ENCODE results near the gene CYP17A1. TPM values are rescaled to one million over a fixed set of nuclear protein-coding genes. Genes with fewer than 3 reads are reported as not detected.

CYP17A1 gene, protein sequence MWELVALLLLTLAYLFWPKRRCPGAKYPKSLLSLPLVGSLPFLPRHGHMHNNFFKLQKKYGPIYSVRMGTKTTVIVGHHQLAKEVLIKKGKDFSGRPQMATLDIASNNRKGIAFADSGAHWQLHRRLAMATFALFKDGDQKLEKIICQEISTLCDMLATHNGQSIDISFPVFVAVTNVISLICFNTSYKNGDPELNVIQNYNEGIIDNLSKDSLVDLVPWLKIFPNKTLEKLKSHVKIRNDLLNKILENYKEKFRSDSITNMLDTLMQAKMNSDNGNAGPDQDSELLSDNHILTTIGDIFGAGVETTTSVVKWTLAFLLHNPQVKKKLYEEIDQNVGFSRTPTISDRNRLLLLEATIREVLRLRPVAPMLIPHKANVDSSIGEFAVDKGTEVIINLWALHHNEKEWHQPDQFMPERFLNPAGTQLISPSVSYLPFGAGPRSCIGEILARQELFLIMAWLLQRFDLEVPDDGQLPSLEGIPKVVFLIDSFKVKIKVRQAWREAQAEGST
- not detected for polyA plus RNA-seq (ENCODE audit: low read depth in 6 of 6)

- H3K4me1 Mint-ChIP-seq = no peaks in the 10 kb centered on the region
- peaks cover 15 to 22% of the 10 kb centered on the region in 2 donors for H3K36me3 Mint-ChIP-seq
- no peak for ATAC-seq (ENCODE audit: low read depth in 2 of 2)
- no peak for DNase-seq
- H3K9me3 Mint-ChIP-seq = peaks cover 9 to 26% (median 18%) of the 10 kb centered on the region in 7 donors
- H3K27ac Mint-ChIP-seq = peak within 1 kb of the TSS in 2 of 6 donors; percentile 64 to 90
- H3K4me3 Mint-ChIP-seq = no peak within 1 kb of the TSS
- H3K27me3 Mint-ChIP-seq = peaks cover 14 to 19% (median 18%) of the 10 kb centered on the region in 3 donors
Measured at GRCh38 chr10:102837230-102837721, at the start of gene CYP17A1. CYP17A1 (minus strand) TSS chr10:102837413; CDS start chr10:102837361, 52 bp downstream.

DNA sequence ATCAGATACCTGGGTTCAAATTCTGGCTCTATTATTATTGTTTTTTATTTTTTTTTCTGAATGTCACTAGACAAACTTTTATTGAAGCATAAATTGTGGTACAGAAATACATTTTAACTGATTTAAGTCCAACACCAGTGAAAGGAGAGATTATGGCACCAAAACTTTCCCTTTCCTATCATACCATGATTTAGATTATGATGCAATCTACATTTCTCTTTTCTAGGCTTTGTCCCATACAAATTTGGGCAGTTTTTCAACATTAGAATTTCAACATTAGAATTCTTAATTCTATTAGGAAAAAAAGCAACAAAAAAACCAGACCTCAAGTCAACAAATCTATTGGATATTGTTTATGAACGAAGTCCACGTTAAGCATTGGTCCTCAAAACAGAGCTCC, 43.0 kb upstream of the CYP17A1 start:
- no peak overlapping the region for H3K27ac Mint-ChIP-seq

GRCh38 chr10:102878629-102879028, 41.4 kb upstream of the CYP17A1 start:
- ATAC-seq (ENCODE audit: low read depth in 2 of 2) (no peak), DNase-seq (no peak)
- no peaks in the 10 kb centered on the region for H3K4me1 Mint-ChIP-seq
- no peaks in the 10 kb centered on the region for H3K9me3 Mint-ChIP-seq
- no peaks in the 10 kb centered on the region for H3K27me3 Mint-ChIP-seq
- H3K4me3 Mint-ChIP-seq = no peak overlapping the region
- no peaks in the 10 kb centered on the region for H3K36me3 Mint-ChIP-seq
- no peak overlapping the region for H3K27ac Mint-ChIP-seq

More for the DNA sequence above, 43.0 kb upstream of the CYP17A1 start:
- ATAC-seq (ENCODE audit: low read depth in 2 of 2) (no peak), DNase-seq (no peak)
- Mint-ChIP-seq H3K27me3 (no peaks in the 10 kb centered on the region), H3K4me1 (no peaks in the 10 kb centered on the region), H3K9me3 (no peaks in the 10 kb centered on the region), H3K4me3 (no peak overlapping the region), H3K36me3 (no peaks in the 10 kb centered on the region)

GRCh38 chr10:102876747-102877153, 39.5 kb upstream of the CYP17A1 start:
- Mint-ChIP-seq H3K27me3 (peaks cover 0 to 17% (median 0%) of the 10 kb centered on the region in 3 donors), H3K27ac (no peak overlapping the region), H3K36me3 (no peaks in the 10 kb centered on the region), H3K4me3 (no peak overlapping the region), H3K4me1 (no peaks in the 10 kb centered on the region), H3K9me3 (no peaks in the 10 kb centered on the region)
- ATAC-seq (ENCODE audit: low read depth in 2 of 2) (no peak), DNase-seq (no peak)

DNA sequence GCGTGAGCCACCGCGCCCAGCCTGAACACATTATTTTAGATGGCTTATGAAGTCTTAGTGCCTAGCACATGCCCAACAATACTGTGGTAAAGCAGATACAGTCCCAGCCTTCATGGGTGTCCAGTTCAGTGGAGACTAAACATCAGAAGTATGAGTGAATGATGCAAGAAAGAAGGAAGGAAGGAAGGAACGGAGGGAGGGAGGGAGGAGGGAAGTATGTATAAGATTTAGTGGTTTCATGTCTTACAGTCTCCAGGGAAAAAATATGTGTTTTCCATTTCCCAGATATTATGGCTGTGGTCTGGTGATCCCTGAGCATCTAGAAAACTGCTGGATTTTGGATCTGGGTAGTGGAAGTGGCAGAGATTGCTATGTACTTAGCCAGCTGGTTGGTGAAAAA, 35.0 kb upstream of the CYP17A1 start:
- Mint-ChIP-seq H3K4me3 (no peak overlapping the region), H3K9me3 (peaks cover 0 to 3% (median 0%) of the 10 kb centered on the region in 7 donors), H3K27me3 (peaks cover 16 to 41% (median 25%) of the 10 kb centered on the region in 3 donors), H3K36me3 (peaks cover 7% of the 10 kb centered on the region in 2 donors), H3K4me1 (peaks cover 8 to 15% (median 14%) of the 10 kb centered on the region in 3 donors), H3K27ac (peak overlapping the region in 1 of 6 donors; percentile 53)
- ATAC-seq (ENCODE audit: low read depth in 2 of 2) (no peak), DNase-seq (no peak)

- DNase-seq (no peak), ATAC-seq (ENCODE audit: low read depth in 2 of 2) (no peak)
- Mint-ChIP-seq H3K27ac (peak overlapping the region in 1 of 6 donors; percentile 20), H3K36me3 (peaks cover 7% of the 10 kb centered on the region in 2 donors), H3K9me3 (peaks cover 0 to 3% (median 0%) of the 10 kb centered on the region in 7 donors), H3K4me1 (peaks cover 8 to 15% (median 14%) of the 10 kb centered on the region in 3 donors), H3K27me3 (peaks cover 16 to 41% (median 25%) of the 10 kb centered on the region in 3 donors), H3K4me3 (peak overlapping the region in 7 of 8 donors; percentile 49 to 70 (median 63))
Measured at GRCh38 chr10:102870221-102870620, 33.0 kb upstream of the CYP17A1 start.

DNA sequence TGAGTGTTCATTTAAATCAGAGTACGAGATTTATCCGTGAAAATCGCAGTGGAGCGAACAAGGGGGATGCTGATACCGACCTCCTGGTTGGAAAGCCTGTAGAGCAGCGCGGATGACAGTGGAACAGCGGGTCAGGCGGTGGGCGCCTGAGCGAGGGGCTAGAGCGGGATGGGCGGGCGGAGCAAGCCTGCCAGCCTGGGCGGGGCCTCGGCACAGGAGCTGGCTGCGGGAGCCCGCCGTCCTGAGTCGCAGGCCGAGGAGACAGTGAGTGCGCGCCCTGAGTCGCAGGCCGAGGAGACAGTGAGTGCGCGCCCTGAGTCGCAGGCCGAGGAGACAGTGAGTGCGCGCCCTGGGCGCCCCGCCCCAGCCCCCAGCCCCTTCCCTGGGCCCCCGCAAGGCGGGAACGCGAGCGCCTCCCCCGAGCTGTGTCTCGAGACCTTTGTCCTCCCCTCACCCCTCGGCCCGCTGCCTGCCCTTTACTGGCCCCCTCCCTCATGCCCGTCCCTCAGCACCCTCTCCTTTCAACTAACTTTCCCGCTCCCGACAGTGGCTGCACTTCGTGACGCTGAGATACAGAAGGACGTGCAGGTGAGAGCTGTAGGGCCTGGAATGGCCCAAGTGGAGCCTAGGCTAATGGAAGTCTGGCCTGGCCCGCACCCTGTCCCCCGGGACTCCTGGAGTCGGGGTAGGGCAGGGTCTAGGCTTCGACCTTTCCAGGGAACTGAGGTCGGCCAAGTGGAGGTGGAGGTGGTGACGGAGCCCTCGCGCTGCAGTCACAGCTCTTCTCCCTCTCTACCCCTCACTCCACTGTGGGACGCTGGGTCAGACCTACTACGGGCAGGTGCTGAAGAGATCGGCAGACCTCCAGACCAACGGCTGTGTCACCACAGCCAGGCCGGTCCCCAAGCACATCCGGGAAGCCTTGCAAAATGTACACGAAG, 32.3 kb upstream of the CYP17A1 start, which contains the start of gene AS3MT:
TSS of gene AS3MT (plus strand) at position 213 of the 941 bp plus-strand sequence. CDS start at position 336, 123 bp downstream.
- H3K27ac Mint-ChIP-seq = peak within 1 kb of the TSS in 4 of 6 donors; percentile 20 to 50 (median 38)
- peaks cover 8 to 15% (median 14%) of the 10 kb centered on the region in 3 donors for H3K4me1 Mint-ChIP-seq
- H3K9me3 Mint-ChIP-seq = peaks cover 0 to 3% (median 0%) of the 10 kb centered on the region in 7 donors
- ATAC-seq (ENCODE audit: low read depth in 2 of 2) = peak; percentile 51 to 65
- H3K27me3 Mint-ChIP-seq = peaks cover 16 to 41% (median 25%) of the 10 kb centered on the region in 3 donors
- DNase-seq = no peak
- H3K36me3 Mint-ChIP-seq = peaks cover 7% of the 10 kb centered on the region in 2 donors
- peak within 1 kb of the TSS in 7 of 8 donors; percentile 56 to 88 (median 72) for H3K4me3 Mint-ChIP-seq

DNA sequence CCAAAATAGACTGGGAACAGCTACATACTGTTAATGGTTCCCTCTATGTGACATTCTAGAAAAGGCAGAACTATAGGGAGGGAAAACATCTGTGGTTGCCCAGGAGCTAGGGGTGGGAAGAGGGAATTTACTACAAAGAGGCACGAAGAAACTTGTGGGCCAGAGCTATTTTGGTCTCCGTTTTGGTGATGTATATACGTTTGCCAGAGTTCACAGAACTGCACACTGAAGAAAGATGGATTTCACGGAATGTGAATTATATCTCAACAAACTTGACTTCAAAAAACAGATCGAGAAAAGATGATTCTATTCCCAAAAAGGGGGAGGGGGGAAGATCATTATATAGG, 31.7 kb upstream of the CYP17A1 start:
- Mint-ChIP-seq H3K27me3 (peaks cover 16 to 41% (median 25%) of the 10 kb centered on the region in 3 donors), H3K27ac (peak overlapping the region in 2 of 6 donors; percentile 30 to 50), H3K9me3 (peaks cover 0 to 3% (median 0%) of the 10 kb centered on the region in 7 donors), H3K36me3 (peaks cover 7 to 11% of the 10 kb centered on the region in 2 donors), H3K4me3 (peak overlapping the region in 7 of 8 donors; percentile 18 to 87 (median 59)), H3K4me1 (peaks cover 8 to 15% (median 14%) of the 10 kb centered on the region in 3 donors)
- DNase-seq (no peak), ATAC-seq (ENCODE audit: low read depth in 2 of 2) (no peak)

GRCh38 chr10:102865620-102866019, 28.4 kb upstream of the CYP17A1 start:
- peaks cover 8 to 15% (median 14%) of the 10 kb centered on the region in 3 donors for H3K4me1 Mint-ChIP-seq
- peaks cover 0 to 3% (median 0%) of the 10 kb centered on the region in 7 donors for H3K9me3 Mint-ChIP-seq
- ATAC-seq (ENCODE audit: low read depth in 2 of 2) (no peak), DNase-seq (no peak)
- H3K27me3 Mint-ChIP-seq = peaks cover 14 to 20% (median 19%) of the 10 kb centered on the region in 3 donors
- H3K27ac Mint-ChIP-seq = no peak overlapping the region
- H3K36me3 Mint-ChIP-seq = peaks cover 7 to 10% of the 10 kb centered on the region in 2 donors
- no peak overlapping the region for H3K4me3 Mint-ChIP-seq

- Mint-ChIP-seq H3K27ac (no peak overlapping the region), H3K27me3 (peaks cover 0 to under 1% (median under 1%) of the 10 kb centered on the region in 3 donors), H3K36me3 (peaks cover 14 to 18% of the 10 kb centered on the region in 2 donors), H3K9me3 (no peaks in the 10 kb centered on the region), H3K4me1 (peaks cover 0 to 5% (median under 1%) of the 10 kb centered on the region in 3 donors), H3K4me3 (no peak overlapping the region)
- ATAC-seq (ENCODE audit: low read depth in 2 of 2) (no peak), DNase-seq (no peak)
Measured at GRCh38 chr10:102863660-102864059, 26.4 kb upstream of the CYP17A1 start.

GRCh38 chr10:102859911-102860310, 22.7 kb upstream of the CYP17A1 start:
- peaks cover 3 to 15% (median 5%) of the 10 kb centered on the region in 3 donors for H3K4me1 Mint-ChIP-seq
- H3K9me3 Mint-ChIP-seq = no peaks in the 10 kb centered on the region
- H3K27ac Mint-ChIP-seq = peak overlapping the region in 2 of 6 donors; percentile 7 to 30
- H3K4me3 Mint-ChIP-seq = peak overlapping the region in 1 of 8 donors; percentile 29
- no peaks in the 10 kb centered on the region for H3K27me3 Mint-ChIP-seq
- ATAC-seq (ENCODE audit: low read depth in 2 of 2) = no peak
- H3K36me3 Mint-ChIP-seq = peaks cover 11 to 14% of the 10 kb centered on the region in 2 donors
- no peak for DNase-seq

DNA sequence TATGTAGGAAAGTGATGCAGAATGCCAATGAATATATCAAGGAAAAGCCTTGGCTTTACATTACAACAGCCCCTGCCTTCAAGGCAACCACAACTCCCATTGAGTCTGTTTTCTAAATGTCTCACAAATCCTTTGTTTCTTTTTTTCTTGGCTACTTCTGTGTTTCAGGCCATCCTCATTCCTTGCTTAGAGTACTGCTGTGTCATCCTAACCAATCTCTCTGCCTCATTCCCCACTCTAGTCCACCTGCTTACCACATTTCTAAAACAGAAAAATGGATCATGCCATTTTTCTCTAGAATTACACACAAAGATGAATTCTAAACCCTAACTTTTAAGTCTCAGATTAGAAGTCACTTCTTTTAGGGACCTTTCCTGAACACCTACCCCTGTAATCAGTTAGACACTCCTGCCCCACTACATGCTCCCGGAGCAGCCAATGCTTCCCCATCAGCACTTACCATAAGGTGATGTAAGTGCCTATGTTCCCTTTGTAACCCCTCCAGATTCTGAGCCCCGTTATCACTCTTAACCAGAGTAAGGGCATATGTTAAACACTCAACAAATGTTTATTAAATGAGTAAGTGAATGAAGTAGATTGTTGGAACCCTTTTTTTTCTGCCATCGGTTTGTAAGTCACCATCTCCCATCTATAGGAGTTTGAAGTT, 19.7 kb upstream of the CYP17A1 start:
- Mint-ChIP-seq H3K27ac (peak overlapping the region in 1 of 6 donors; percentile 39), H3K36me3 (peaks cover 7 to 11% of the 10 kb centered on the region in 2 donors), H3K4me1 (peaks cover 5 to 22% (median 12%) of the 10 kb centered on the region in 3 donors), H3K4me3 (peak overlapping the region in 1 of 8 donors; percentile 53), H3K9me3 (no peaks in the 10 kb centered on the region), H3K27me3 (no peaks in the 10 kb centered on the region)
- ATAC-seq (ENCODE audit: low read depth in 2 of 2) (no peak), DNase-seq (no peak)

Measured in naive B cell (primary cell).